SK-N-SH (cell line): ENCODE data around the gene EFS. TPM values are rescaled to one million over a fixed set of nuclear protein-coding genes. Genes with fewer than 3 reads are reported as not detected.

Source experiments
- CTCF ChIA-PET: fragments of 300-600, 350-600 bp; formaldehyde crosslinking; extraction: SDS; loops from one replicate; lab custom pipeline; 2021; lab: Yijun Ruan, JAX
- POLR2A ChIA-PET: fragments of 350-600 bp; sonication (Branson Sonifier 250); formaldehyde crosslinking; extraction: SDS; loops from one replicate; lab custom pipeline; 2020; ENCODE audit warnings: antibody characterized with exemption, inconsistent platforms; lab: Yijun Ruan, JAX
- DNase-seq: peaks from one replicate; pipeline ENCODE4 v3.0.0; 2012
- H2AFZ ChIP-seq: fragments of 200-600 bp; sonication (generic); 2 replicates; pipeline ENCODE4 v1.8.1; 2016; ENCODE audit warnings: antibody characterized with exemption, mild to moderate bottlenecking, low read depth
- H3F3A ChIP-seq: fragments of 200-600 bp; sonication (generic); replicated peaks from 2 replicates; pipeline ENCODE3; 2016; ENCODE audit warnings: antibody characterized with exemption, mild to moderate bottlenecking; ENCODE audit not compliant: insufficient read depth
- H3K27ac ChIP-seq, 2 experiments: fragments of 200-500 bp in 1 of 2; fragments of 200-600 bp in 1 of 2; sonication (Bioruptor generic) in 1 of 2; sonication (generic), shearing (Covaris generic) in 1 of 2; 2 replicates each; pipeline versions ENCODE4 v1.5.1 to v1.6.1; 2014 to 2016; ENCODE audit warnings: low read depth in 2 of 2, inconsistent platforms in 1 of 2, low read length in 1 of 2, mild to moderate bottlenecking in 1 of 2, mixed read lengths in 1 of 2
- H3K27me3 ChIP-seq: fragments of 200-600 bp; sonication (generic), shearing (Covaris generic); 2 replicates; pipeline ENCODE4 v1.6.1; 2016; ENCODE audit warnings: mixed run types; ENCODE audit not compliant: insufficient read depth
- H3K36me3 ChIP-seq, 2 experiments: fragments of 200-500 bp in 1 of 2; fragments of 200-600 bp in 1 of 2; sonication (Bioruptor generic) in 1 of 2; sonication (generic) in 1 of 2; replicated peaks in 1 of 2; 2 replicates each; pipeline versions ENCODE3 to v1.5.1; 2014 to 2016; ENCODE audit warnings: low read length in 1 of 2, mild to moderate bottlenecking in 1 of 2; ENCODE audit not compliant: insufficient read depth in 2 of 2, control insufficient read depth in 1 of 2
- H3K4me1 ChIP-seq, 2 experiments: fragments of 200-500 bp in 1 of 2; fragments of 200-600 bp in 1 of 2; sonication (Bioruptor generic) in 1 of 2; sonication (generic), shearing (Covaris generic) in 1 of 2; 2 replicates each; pipeline versions ENCODE4 v1.5.1 to v1.6.1; 2014 to 2016; ENCODE audit warnings: low read depth in 1 of 2, low read length in 1 of 2, mixed run types in 1 of 2; ENCODE audit not compliant: insufficient read depth in 2 of 2, control insufficient read depth in 1 of 2
- H3K4me2 ChIP-seq: fragments of 200-600 bp; sonication (generic), shearing (Covaris generic); 2 replicates; pipeline ENCODE4 v1.6.1; 2017; ENCODE audit warnings: mixed run types
- H3K4me3 ChIP-seq, 2 experiments: fragments of 200-500 bp in 1 of 2; fragments of 200-600 bp in 1 of 2; sonication (Bioruptor generic) in 1 of 2; sonication (generic), shearing (Covaris generic) in 1 of 2; 2 replicates each; pipeline versions ENCODE4 v1.5.1 to v1.8.1; 2014 to 2016; ENCODE audit warnings: low read depth in 2 of 2, inconsistent platforms in 1 of 2, low read length in 1 of 2, mild to moderate bottlenecking in 1 of 2, mixed read lengths in 1 of 2, moderate library complexity in 1 of 2
- H3K79me2 ChIP-seq: fragments of 200-600 bp; sonication (generic); 2 replicates; pipeline ENCODE4 v1.8.1; 2017; ENCODE audit warnings: mild to moderate bottlenecking; ENCODE audit not compliant: insufficient read depth
- H3K9ac ChIP-seq: fragments of 200-600 bp; sonication (generic); 2 replicates; pipeline ENCODE4 v1.6.1; 2017; ENCODE audit warnings: mixed run types
- H3K9me2 ChIP-seq: fragments of 200-600 bp; sonication (generic); 2 replicates; pipeline ENCODE4 v1.6.1; 2017; ENCODE audit warnings: mixed run types
- H3K9me3 ChIP-seq: fragments of 200-600 bp; sonication (generic); 2 replicates; pipeline ENCODE4 v1.6.1; 2017; ENCODE audit warnings: mixed run types, mild to moderate bottlenecking, moderate library complexity
- H4K20me1 ChIP-seq: fragments of 200-600 bp; sonication (generic); 2 replicates; pipeline ENCODE4 v1.6.1; 2017; ENCODE audit warnings: mild to moderate bottlenecking, mixed run types; ENCODE audit not compliant: insufficient read depth
- CHD2 ChIP-seq: fragments of 150-350 bp; IDR thresholded peaks from 2 replicates; pipeline ENCODE4 v1.6.1; 2018; ENCODE audit warnings: low read length; ENCODE audit not compliant: partially characterized antibody
- CTCF ChIP-seq: fragments of 200-600 bp; sonication (generic); IDR thresholded peaks from 2 replicates; pipeline ENCODE4 v1.6.1; 2017; ENCODE audit warnings: antibody characterized with exemption, mild to moderate bottlenecking, moderate library complexity
- ELF1 ChIP-seq: IDR thresholded peaks from 2 replicates; pipeline ENCODE4 v1.4.0; 2012
- EZH2phosphoT487 ChIP-seq: fragments of 200-600 bp; sonication (generic); IDR thresholded peaks from 2 replicates; pipeline ENCODE4 v1.6.1; 2017; ENCODE audit warnings: low read depth, mixed run types, mild to moderate bottlenecking, antibody characterized with exemption, moderate library complexity, borderline replicate concordance
- FOSL2 ChIP-seq: IDR thresholded peaks from 2 replicates; pipeline ENCODE4 v1.4.0; 2012; ENCODE audit warnings: low read depth, mild to moderate bottlenecking, moderate library complexity, borderline replicate concordance
- GABPA ChIP-seq: IDR thresholded peaks from 2 replicates; pipeline ENCODE4 v1.4.0; 2012; ENCODE audit warnings: low read depth, mild to moderate bottlenecking
- GATA2 ChIP-seq: sonication (generic); formaldehyde crosslinking; IDR thresholded peaks from 2 replicates; pipeline ENCODE4 v1.5.0; 2020; ENCODE audit warnings: mild to moderate bottlenecking, missing genetic modification reagents
- JUND ChIP-seq: IDR thresholded peaks from 2 replicates; pipeline ENCODE4 v1.4.0; 2012
- MEF2A ChIP-seq: IDR thresholded peaks from 2 replicates; pipeline ENCODE4 v1.4.0; 2012; ENCODE audit warnings: low read depth, borderline replicate concordance
- MXI1 ChIP-seq: IDR thresholded peaks from 2 replicates; pipeline ENCODE4 v1.6.1; 2012; ENCODE audit warnings: mild to moderate bottlenecking, low read depth, low read length, improper control_type of control experiment
- POLR2AphosphoS5 ChIP-seq: IDR thresholded peaks from 2 replicates; pipeline ENCODE4 v1.6.1; 2012; ENCODE audit warnings: low read depth, low read length
- RCOR1 ChIP-seq: fragments of 150-350 bp; IDR thresholded peaks from 2 replicates; pipeline ENCODE4 v1.6.1; 2017; ENCODE audit warnings: antibody characterized with exemption, low read length
- RXRA ChIP-seq: IDR thresholded peaks from 2 replicates; pipeline ENCODE4 v1.4.0; 2012; ENCODE audit warnings: low read depth, mild to moderate bottlenecking, borderline replicate concordance
- SMC3 ChIP-seq: IDR thresholded peaks from 2 replicates; pipeline ENCODE4 v1.6.1; 2012; ENCODE audit warnings: low read depth, low read length, improper control_type of control experiment
- TAF1 ChIP-seq: IDR thresholded peaks from 2 replicates; pipeline ENCODE4 v1.6.1; 2012; ENCODE audit warnings: low read depth, mild to moderate bottlenecking, low read length, moderate library complexity, borderline replicate concordance
- ZBTB33 ChIP-seq: IDR thresholded peaks from 2 replicates; pipeline ENCODE4 v1.4.0; 2012; ENCODE audit warnings: low read depth, borderline replicate concordance
- WGBS: methylation state at CpG from one replicate; pipeline ENCODE4 v1.1.6; 2017; ENCODE audit warnings: low lambda C conversion rate; 5-methylcytosine and 5-hydroxymethylcytosine counted together
- polyA plus RNA-seq, 3 experiments: library from polyadenylated mRNA; depleted of rRNA; stranded (reverse); fragments of >200 nt; gene quantifications; 2 replicates each; pipeline ENCODE4 v1.2.3, GENCODE V29; 2012
- TF ChIP-seq, protein P1 (sequence below): IDR thresholded peaks from 2 replicates; pipeline ENCODE4 v1.4.0; 2012; ENCODE audit warnings: low read depth, borderline replicate concordance
- TF ChIP-seq, protein P2 (sequence below): IDR thresholded peaks from 2 replicates; pipeline ENCODE4 v1.6.1; 2012; ENCODE audit warnings: mild to moderate bottlenecking, low read depth, low read length, moderate library complexity

The EFS gene
- polyA plus RNA-seq, 1 of the 3 experiments (the other 2 are of a cell fraction) = 4.4 TPM

DNA sequence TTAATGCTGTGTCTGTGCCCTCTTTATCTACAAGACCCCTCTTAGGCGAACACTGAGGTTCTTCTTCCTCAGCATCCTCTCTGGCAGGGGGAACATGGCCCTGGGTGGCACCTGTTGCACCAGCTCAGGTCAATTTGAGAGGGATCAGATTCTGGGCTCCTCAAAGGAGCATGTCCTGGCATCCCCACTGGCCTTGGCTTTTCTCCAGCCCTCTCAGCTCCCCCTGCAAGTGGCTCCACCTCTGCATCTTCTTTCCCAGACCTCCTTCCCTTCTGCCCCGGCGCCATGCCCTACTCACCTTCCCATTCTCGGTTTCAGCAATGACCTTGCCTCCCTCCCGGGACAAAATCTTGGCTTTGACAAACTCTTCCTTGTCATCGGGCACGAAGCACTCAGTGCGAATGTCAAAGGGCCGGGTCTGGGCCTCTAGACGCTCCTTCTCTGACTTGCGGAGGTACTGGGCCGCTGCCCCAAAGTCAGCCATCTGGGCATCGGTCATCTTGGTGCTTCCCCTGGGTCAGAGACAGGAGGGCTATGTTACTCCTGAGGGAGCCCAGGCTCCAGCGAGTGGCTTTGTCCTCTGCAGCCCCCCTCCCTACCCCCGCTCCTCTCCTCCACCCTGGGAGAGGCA is 41.9 kb upstream of the EFS start:
- H3K27me3 ChIP-seq = peaks cover 43% of the 10 kb centered on the region
- no peak overlapping the region for H3K9ac ChIP-seq
- H3K36me3 ChIP-seq = no peaks in the 10 kb centered on the region
- H2AFZ ChIP-seq = no peak overlapping the region
- TF ChIP-seq, protein P1, sequence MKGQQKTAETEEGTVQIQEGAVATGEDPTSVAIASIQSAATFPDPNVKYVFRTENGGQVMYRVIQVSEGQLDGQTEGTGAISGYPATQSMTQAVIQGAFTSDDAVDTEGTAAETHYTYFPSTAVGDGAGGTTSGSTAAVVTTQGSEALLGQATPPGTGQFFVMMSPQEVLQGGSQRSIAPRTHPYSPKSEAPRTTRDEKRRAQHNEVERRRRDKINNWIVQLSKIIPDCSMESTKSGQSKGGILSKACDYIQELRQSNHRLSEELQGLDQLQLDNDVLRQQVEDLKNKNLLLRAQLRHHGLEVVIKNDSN = no peak
- no peak for TF ChIP-seq TAF1
- TF ChIP-seq CHD2 = no peak
- TF ChIP-seq GABPA = no peak
- H3K79me2 ChIP-seq = no peaks in the 10 kb centered on the region
- no peaks in the 10 kb centered on the region for H3K9me3 ChIP-seq
- ChIA-PET POLR2A (no interaction called here), CTCF (interaction anchor here (2.9 kb wide), 1 partner anchor 27 kb away, joined by 8 read pairs; no protein-coding TSS in a partner anchor)
- no peak overlapping the region for H3K27ac ChIP-seq
- no peaks in the 10 kb centered on the region for H3K9me2 ChIP-seq
- H3K4me1 ChIP-seq = peaks cover 0 to 9% of the 10 kb centered on the region in 2 experiments; a peak in 1 of 4 replicates
- H3K4me2 ChIP-seq = no peak overlapping the region
- 46% methylated on average over 14 of the region's 15 CpGs for WGBS
- no peak overlapping the region for H3K4me3 ChIP-seq
- no peaks in the 10 kb centered on the region for H4K20me1 ChIP-seq
- no peak for DNase-seq
- H3F3A ChIP-seq = no peaks in the 10 kb centered on the region

- ChIA-PET POLR2A (no interaction called here), CTCF (interaction anchor here (2.9 kb wide), 1 partner anchor 26 kb away, joined by 8 read pairs; no protein-coding TSS in a partner anchor)
- WGBS = 10% methylated on average over 4 of the region's 4 CpGs
Observed at GRCh38 chr14:23406244-23406643, 41.3 kb upstream of the EFS start.

More at GRCh38 chr14:23406244-23406643, 41.3 kb upstream of the EFS start:
- H3K79me2 ChIP-seq = no peaks in the 10 kb centered on the region
- no peaks in the 10 kb centered on the region for H3F3A ChIP-seq
- H3K36me3 ChIP-seq = no peaks in the 10 kb centered on the region
- no peaks in the 10 kb centered on the region for H3K9me3 ChIP-seq
- H3K4me3 ChIP-seq = no peak overlapping the region
- H3K9me2 ChIP-seq = no peaks in the 10 kb centered on the region
- peaks cover 0 to 9% of the 10 kb centered on the region in 2 experiments; a peak in 1 of 4 replicates for H3K4me1 ChIP-seq
- H3K4me2 ChIP-seq = no peak overlapping the region
- no peak for DNase-seq
- TF ChIP-seq, protein P2, sequence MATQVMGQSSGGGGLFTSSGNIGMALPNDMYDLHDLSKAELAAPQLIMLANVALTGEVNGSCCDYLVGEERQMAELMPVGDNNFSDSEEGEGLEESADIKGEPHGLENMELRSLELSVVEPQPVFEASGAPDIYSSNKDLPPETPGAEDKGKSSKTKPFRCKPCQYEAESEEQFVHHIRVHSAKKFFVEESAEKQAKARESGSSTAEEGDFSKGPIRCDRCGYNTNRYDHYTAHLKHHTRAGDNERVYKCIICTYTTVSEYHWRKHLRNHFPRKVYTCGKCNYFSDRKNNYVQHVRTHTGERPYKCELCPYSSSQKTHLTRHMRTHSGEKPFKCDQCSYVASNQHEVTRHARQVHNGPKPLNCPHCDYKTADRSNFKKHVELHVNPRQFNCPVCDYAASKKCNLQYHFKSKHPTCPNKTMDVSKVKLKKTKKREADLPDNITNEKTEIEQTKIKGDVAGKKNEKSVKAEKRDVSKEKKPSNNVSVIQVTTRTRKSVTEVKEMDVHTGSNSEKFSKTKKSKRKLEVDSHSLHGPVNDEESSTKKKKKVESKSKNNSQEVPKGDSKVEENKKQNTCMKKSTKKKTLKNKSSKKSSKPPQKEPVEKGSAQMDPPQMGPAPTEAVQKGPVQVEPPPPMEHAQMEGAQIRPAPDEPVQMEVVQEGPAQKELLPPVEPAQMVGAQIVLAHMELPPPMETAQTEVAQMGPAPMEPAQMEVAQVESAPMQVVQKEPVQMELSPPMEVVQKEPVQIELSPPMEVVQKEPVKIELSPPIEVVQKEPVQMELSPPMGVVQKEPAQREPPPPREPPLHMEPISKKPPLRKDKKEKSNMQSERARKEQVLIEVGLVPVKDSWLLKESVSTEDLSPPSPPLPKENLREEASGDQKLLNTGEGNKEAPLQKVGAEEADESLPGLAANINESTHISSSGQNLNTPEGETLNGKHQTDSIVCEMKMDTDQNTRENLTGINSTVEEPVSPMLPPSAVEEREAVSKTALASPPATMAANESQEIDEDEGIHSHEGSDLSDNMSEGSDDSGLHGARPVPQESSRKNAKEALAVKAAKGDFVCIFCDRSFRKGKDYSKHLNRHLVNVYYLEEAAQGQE = no peak
- TF ChIP-seq RCOR1 (no peak), GATA2 (CRISPR knock-in tag) (no peak), MXI1 (no peak), ZBTB33 (no peak), ELF1 (no peak), EZH2phosphoT487 (no peak), SMC3 (no peak), POLR2AphosphoS5 (no peak), FOSL2 (no peak), JUND (no peak), GABPA (no peak), RXRA (no peak), MEF2A (no peak), CTCF (no peak)
- TF ChIP-seq, protein P1 = no peak
- H2AFZ ChIP-seq = no peak overlapping the region
- peaks cover 43% of the 10 kb centered on the region for H3K27me3 ChIP-seq
- no peak overlapping the region for H3K27ac ChIP-seq
- no peaks in the 10 kb centered on the region for H4K20me1 ChIP-seq
- no peak overlapping the region for H3K9ac ChIP-seq
